HuH-7 (cell line): Measurements from ENCODE around the gene PLA2G4C.

ENCODE experiments used
- DNase-seq: peaks from one replicate; pipeline ENCODE4 v3.0.0; 2011; ENCODE audit warnings: low spot score

Gene PLA2G4C

DNA sequence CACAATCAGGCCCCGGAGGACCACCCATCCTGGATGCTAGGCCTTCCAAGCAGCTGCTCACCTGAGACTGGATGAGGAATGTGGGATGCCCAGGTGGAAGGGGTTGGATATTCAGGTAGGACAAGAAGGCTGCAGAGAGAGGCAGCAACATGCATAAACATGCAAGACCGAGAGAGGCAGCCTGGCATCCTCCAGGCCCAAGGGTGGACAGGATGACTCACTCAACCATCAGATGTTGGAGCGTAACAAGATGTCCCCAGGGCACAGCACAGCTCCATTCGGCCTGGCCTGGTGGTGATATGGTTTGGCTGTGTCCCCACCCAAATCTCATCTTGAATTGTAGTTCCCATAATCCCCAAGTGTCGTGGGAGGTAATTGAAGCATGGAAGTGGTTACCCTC lies 56.8 kb downstream of the PLA2G4C start:
- DNase-seq: no peak

DNA sequence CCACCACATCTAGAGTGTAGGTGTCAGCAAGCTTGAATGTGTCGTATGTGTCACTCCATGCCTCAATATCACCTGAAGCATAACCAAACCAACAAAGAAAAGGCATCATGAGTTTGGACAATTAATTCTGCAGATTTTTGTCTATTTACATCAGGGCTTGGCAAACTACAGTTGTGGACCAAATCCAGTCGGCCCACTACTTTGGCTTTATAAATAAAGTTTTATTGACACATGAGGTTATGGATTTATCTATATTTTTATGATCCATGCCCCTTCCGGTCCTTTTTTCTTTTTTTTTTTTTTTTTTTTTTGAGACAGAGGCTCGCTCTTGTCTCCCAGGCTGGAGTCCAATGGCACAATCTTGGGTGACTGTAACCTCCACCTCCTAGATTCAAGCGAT lies 57.5 kb downstream of the PLA2G4C start:
- no peak for DNase-seq

DNA sequence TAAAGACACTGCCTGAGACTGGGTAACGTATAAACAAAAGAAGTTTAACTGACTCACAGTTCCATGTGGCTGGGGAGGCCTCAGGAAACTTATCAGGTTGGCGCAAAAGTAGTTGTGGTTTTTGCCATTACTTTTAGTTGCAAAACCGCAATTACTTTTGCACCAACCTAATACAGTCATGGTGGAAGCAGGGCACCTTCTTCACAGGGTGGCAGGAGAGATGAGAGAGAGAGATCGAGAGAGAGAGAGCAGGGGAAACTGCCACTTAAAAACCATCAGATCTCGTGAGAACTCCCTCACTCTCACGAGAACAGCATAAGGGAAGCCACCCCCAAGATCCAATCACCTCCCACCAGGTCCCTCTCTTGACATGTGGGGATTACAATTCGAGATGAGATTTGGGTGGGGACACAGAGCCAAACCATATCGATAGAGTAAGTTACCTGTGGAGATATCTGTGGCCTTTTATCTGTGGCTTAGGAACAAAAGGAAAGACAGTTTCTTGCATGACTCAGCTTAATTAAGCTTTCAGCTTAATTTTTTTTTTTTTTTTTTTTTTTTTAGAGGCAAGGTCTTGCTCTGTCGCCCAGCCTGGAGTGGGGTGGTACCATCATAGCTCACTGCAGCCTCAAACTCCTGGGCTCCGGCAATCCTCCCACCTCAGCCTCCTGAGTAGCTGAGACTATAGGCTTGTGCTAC lies 59.1 kb downstream of the PLA2G4C start:
- no peak for DNase-seq

DNA sequence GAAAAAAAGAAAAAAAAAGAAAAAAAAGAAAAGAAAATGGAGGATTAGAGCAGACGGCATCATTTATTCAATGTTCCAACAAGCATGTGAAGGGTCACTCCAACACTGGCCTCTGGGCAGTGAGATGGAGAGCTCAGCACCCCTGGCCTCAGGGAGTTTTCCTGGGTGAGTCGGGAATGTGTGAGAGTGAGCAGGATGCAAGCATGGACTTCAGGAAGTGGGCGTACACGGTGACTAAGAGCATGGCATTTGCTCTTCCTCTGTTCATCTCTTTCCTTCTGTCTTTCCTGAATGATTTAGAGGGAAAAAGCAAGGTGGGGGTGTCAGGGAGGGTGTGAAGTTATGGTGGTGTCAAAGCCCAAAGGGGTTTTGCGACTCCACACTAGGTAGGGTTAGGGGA lies 66.1 kb downstream of the PLA2G4C start:
- DNase-seq: no peak

DNA sequence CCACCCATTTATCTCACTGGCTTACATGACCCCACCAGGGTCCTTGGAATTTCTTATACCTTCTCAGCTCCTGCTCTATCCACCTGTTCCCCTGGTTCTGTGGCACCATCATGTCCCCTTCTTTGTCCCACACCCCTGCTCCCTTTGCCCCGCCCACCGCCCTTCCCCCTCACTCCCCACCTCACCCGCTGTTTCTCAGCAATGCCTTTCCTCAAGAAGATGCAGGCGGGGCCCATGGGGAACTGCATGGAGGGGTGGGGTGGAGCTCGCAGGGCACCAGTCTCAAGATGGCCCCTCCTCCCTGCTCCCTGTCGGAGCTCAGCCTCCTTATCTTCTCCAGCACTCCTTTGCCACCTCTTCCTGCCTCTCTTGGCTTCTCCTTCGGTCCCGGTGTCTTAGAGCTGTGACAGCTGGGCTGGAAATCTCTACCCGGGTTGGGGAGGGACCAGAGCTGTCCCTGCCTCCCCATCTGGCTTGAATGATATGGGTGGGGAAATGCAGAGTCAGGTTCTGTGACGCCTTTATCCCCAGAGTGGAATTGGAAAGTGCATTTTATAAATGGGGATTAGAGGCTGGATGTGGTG lies 66.8 kb downstream of the PLA2G4C start, which contains the start of gene CABP5:
TSS of gene CABP5 (minus strand) at position 405 of the 584 bp plus-strand sequence. CDS start at position 248, 157 bp downstream.
- no peak for DNase-seq

DNA sequence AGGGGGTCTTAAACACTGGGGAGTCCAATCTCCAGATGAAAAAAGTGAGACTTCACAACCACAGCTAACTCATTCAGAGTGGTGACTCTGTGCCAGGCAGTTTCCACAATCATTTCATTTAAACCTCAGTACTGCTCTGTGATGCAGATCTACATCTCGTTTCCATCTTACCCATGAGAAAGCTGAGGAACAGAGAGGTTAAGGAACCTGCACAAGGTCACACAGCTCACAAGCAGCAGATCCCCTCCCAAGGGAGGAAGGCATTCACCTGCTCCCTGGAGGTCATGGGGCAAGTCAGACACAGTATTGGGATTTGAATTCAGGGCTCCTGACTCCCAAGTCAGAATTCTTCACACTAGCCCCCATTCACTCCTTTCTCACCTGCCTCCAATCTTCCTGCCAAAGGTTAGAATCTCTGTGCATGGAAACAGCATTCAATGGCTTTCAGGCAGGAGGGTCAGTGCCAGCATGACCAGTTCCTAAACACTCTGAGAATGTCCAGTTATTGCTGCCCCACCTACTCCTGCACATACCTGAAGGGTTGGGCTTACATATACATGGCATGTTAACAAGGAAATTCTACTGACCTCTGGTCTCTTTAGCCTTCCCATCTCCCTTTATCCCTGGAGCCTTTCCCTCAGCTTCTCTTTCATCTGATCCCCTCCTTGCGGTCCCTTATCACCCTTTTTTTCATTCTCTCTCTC lies 68.6 kb downstream of the PLA2G4C start:
- no peak for DNase-seq

DNA sequence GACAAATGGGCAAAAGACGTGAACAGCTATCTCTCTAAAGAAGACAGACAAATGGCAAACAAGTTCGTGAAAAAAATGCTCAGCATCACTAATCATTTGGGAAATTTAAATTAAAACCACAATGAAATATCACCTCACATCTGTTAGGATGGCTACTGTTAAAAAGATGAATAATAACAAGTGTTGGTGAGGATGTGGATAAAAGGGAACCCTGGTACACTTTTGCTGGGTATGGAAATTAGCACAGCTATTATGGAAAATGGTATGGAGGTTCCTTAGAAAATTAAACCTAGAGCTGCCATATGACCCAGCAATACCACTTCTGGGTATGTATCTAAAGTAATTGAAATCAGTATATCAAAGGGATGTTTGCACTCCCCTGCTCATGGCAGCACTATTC lies 73.9 kb downstream of the PLA2G4C start:
- DNase-seq: no peak

DNA sequence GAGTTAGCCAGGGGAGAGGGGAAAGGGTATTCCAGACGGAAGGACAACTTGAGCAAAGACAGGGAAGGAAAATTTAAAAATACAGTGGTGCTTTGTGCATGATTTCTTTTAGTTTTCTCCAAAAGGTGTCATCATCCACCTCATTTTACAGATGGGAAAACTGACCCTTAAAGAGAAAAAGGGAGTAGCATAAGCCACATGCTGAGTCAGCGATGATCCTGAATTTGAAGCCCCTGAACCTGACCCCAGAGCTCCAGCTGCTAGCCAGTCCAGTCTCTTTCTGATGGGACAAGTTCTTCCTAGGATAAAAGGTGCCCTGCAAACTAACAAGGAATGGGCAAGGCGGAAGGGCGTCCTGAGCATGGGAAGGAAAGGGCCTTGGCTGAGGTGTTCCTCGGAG lies 77.0 kb downstream of the PLA2G4C start:
- no peak for DNase-seq

DNA sequence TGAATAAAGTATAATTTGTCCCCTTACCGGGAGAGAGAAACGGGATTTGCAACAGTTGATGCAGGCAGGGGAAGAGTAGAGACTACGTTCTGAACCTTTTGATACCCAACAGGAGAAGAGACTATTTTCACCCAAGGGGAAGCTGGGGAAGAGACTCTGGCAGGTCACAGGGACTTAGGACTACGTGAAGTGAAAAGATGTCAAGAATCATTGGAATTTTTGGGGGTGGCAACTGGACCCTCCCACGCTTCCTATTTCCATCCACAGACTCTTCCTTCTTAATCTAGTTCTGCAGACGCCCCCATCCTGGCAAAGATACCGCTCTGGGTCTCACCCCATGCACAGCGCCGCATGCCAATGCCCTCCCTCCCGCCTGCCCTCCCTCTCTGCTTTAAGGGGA lies 80.5 kb downstream of the PLA2G4C start:
- DNase-seq: no peak

DNA sequence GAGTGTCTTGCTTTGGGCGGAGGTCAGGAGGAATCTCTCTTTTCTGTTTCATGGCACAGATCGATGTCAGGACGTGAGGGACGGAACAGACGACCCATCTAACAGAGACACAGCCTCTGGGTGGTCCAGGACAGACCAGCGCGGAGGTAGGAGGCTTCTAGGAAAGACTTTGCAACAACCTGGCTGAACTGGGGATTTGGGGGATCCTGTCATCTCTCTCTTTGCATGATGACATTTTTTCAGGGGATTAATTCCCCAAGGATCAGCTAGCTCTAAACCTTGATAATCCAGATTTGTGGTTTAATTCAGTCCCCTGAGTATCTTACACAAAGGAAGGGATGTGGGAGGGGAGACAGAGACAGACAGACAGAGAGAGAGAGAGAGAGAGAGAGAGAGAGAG lies 81.2 kb downstream of the PLA2G4C start:
- no peak for DNase-seq

DNA sequence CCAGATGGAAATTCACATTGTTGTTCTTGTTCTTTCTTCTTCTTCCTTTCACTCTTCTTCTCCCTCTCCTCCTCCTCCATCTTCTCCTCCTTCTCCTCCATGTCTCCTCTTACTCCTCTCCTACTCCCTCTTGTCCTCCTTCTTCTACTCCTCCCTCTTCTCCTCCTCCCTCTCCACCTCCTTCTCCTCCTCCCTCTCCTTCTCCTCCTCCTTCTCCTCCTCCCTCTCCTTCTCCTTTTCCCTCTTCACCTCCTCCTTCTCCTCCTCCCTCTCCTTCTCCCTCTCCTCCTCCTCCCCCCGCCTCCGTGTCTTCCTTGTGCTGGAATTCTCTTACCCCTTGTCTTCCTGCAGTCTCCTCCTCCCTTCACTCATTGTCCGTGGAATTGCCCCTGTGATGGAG lies 85.1 kb downstream of the PLA2G4C start:
- DNase-seq: no peak

DNA sequence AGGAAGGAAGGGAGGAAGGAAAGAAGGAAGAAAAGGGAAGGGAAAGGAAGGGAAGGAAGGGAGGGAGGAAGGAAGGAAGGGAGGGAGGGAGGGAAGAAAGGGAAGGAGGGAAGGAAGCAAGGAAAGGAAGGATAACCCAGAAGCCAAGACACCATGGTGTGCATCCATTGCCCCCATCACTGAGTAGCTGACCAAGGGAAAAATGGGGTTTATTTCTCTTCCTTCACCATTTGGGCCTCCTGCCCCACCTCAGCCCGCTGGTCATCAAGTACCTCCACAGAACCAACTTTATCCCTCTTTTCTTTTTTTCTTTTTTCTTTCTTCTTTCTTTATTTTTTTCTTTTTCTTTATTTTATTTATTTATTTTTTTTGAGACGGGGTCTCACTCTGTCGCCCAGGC lies 87.1 kb downstream of the PLA2G4C start:
- no peak for DNase-seq

DNA sequence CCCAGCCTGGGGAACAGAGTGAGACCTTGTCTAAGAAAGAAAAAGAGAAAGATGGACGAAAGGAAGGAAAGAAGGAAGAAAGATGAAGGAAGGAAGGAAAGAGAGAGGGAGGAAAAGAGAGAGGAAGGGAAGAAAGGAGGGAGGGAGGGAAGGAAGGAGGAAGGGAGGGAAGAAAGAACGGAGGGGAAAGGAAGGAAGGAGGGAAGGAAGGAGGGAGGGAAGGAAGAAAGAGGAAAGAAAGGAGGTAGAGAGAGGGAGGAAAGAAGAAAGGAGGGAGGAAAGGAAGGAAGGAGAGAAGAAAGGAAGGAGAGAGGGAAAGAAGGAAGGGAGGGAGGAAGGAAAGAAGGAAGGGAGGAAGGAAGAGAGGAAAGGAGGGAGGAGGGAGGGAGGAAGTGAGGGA lies 87.6 kb downstream of the PLA2G4C start:
- DNase-seq: no peak

DNA sequence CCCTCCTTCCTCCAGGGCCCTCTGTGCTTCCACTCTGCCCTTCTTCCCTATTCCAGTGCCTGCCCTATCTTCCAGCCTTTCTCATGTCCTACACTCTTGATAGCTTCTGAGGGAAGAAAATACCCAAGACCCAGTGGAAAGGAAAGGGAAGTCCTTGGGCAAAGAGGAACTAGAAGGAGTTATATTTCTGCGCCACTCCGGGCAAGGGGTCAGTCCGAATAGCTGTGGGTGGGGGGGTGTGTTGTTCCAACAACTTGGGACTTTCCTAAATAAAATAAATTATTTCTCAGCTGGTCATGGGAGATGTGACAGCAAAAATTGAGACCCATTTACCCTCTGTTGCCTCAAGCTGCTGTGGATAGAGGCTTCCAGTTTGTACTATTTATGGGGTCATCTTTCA lies 89.9 kb downstream of the PLA2G4C start:
- no peak for DNase-seq

DNA sequence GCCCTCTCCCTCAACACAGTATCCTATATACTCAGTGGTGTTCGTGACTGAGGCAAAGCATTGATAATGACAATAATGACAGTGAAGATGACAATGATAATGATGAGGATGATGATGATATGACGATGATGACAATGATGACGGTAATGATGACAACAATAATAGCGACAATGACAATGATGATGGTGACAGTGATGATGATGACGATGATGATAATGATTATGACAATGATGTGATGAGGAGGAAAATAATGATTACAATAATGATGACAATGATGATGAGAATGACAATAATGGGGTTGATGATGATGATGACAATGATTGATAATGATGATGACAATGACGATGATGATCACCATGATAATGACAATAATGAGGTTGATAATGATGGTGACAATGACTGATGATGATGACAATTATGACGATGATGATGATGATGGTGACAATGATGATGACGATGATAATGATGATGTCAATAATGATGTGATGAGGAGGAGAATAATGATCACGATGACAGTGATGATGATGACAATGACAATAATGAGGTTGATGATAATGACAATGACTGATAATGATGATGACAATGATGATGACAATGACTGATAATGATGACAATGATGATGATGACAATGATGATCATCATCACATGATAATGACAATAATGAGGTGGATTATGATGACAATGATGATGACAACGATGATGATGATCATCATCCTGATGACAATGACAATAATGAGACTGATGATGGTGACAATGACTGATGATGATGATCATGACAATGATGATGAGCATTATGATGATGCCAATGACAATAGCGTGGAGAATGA lies 99.5 kb downstream of the PLA2G4C start:
- DNase-seq: no peak

DNA sequence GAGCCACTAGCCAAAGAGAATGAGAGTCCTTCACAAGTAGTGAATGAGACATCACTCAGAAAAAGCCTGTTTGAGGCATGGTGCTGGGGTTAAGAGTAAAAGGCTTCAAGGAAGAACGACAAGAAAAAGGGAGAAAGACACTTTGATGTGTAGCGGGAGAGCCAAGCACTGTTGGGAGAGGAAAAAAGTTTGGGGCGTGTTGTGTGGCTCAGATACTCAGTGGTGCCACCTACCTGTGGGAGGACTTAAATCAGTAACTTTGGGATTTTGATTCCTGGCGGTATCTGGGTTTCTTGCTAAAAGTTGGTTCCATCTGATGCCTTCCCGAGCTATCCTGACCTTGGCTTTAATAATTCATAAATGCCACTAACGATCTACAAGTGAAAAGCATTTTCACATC lies 103.9 kb downstream of the PLA2G4C start:
- DNase-seq: no peak

DNA sequence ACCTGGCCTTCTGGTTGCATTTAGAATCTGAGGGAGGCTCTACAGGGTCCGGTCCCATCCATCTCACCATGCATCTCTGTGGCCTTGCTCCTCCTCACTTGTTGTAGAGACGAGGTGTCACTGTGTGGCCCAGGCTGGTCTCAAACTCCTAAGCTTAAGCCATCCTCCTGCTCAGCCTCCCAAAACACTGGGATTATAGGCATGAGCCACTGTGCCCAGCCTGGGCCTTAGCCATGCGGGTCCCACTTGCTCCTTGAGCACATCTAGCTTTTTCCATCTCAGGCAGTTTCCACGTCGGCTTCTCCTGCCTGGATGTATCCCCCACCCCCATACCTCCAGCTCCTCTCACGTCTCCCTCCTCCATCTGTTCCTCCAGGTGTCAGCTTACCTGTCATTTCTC lies 106.4 kb downstream of the PLA2G4C start:
- no peak for DNase-seq

DNA sequence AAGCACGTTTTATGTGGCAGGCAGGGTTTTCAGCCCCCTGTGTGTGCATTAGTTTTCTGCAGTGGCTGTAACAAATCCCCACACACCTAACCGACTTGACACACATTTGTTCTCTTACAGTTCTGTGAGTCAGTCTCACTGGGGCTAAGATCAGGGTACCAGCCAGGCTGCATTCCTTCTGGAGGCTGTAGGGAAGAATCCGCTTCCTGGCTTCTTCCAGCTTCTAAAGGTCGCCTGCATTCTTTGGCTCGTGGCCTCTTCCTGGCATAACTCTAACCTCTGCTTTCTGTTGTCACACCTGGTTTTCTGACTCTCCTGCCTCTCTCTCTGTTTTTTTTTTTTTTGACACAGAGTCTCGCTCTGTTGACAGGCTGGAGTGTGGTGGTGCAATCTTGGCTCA lies 109.8 kb downstream of the PLA2G4C start:
- DNase-seq: no peak

DNA sequence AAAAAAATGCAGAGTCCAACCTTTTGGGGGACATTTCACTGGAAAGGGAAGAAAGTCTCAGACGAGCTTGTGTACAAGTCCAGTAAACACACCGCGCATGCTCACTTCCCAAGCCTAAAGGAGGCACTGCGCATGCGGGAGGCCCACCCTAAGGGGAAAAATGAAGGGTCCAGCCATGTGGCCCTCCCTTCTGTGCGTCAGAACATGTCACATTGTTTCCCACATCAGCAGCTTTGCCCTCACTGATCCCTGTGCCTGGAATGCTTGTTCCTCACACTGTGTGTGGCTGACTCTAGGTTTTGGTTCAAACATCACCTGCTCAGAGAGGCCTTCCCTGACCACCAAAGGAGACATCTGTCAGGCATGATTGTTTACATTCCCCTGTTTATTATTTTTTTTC lies 111.8 kb downstream of the PLA2G4C start:
- no peak for DNase-seq
